Measurements from ENCODE around the gene POFUT2. TPM values are rescaled to one million over a fixed set of nuclear protein-coding genes. Genes with fewer than 3 reads are reported as not detected.

The POFUT2 gene
- total RNA-seq, 2 experiments from 2014 or later: 17.0 to 20.5 TPM

- DNase-seq (ENCODE audit: low spot score): no peak
- no peak overlapping the region for H3K27ac ChIP-seq (ENCODE audit: low read depth, low read length, poor library complexity, severe bottlenecking)
- no peaks in the 10 kb centered on the region for H3K4me1 ChIP-seq (ENCODE audit: insufficient read depth, low read length, poor library complexity, severe bottlenecking)
- H4K20me1 ChIP-seq (ENCODE audit: insufficient read depth, low read length): no peaks in the 10 kb centered on the region
- ChIA-PET CTCF (ENCODE audit: unreplicated experiment) (interaction anchor here (0.6 kb wide), 1 partner anchor 1288 kb away, joined by 3 read pairs; no protein-coding TSS in a partner anchor), POLR2A (no interaction called here)
- intact Hi-C loops (cut with micrococcal nuclease; ENCODE audit: unreplicated experiment): no loop called here
- H3K36me3 ChIP-seq (ENCODE audit: insufficient read depth, low read length): no peaks in the 10 kb centered on the region
- no peaks in the 10 kb centered on the region for H3K79me2 ChIP-seq (ENCODE audit: insufficient read depth, low read depth, low read length)
- no peak overlapping the region for H2AFZ ChIP-seq (ENCODE audit: low read length)
- no peaks in the 10 kb centered on the region for H3K9me3 ChIP-seq (ENCODE audit: low read length)
- no TSS peak for BruUV-seq (replicated peaks)
- TF ChIP-seq CTCF (conservative IDR thresholded peaks at IDR 0.05; ENCODE audit: low read length) (no peak), EZH2phosphoT487 (IDR thresholded peaks at IDR 0.05; ENCODE audit: borderline replicate concordance, low read depth, low read length) (no peak)
- no peak overlapping the region for H3K4me2 ChIP-seq (ENCODE audit: low read length)
- H3K4me3 ChIP-seq (ENCODE audit: low read depth, low read length, poor library complexity, severe bottlenecking): no peak overlapping the region
- no peaks in the 10 kb centered on the region for H3K9me2 ChIP-seq (ENCODE audit: insufficient read depth, low read length)
These were observed 32.7 kb upstream of the POFUT2 start for GRCh38 chr21:45320261-45321025.

- H3K9me3 ChIP-seq (ENCODE audit: low read length): no peaks in the 10 kb centered on the region
- H3K27ac ChIP-seq (ENCODE audit: low read depth, low read length, poor library complexity, severe bottlenecking): no peak overlapping the region
- no peaks in the 10 kb centered on the region for H4K20me1 ChIP-seq (ENCODE audit: insufficient read depth, low read length)
- H3K79me2 ChIP-seq (ENCODE audit: insufficient read depth, low read depth, low read length): no peaks in the 10 kb centered on the region
- CTCF ChIA-PET (ENCODE audit: unreplicated experiment): interaction anchor here (0.6 kb wide), 1 partner anchor 1289 kb away, joined by 3 read pairs; no protein-coding TSS in a partner anchor
- no peak for DNase-seq (ENCODE audit: low spot score)
- no peak overlapping the region for H3K4me2 ChIP-seq (ENCODE audit: low read length)
- H3K36me3 ChIP-seq (ENCODE audit: insufficient read depth, low read length): no peaks in the 10 kb centered on the region
- no peaks in the 10 kb centered on the region for H3K9me2 ChIP-seq (ENCODE audit: insufficient read depth, low read length)
- H3K4me1 ChIP-seq (ENCODE audit: insufficient read depth, low read length, poor library complexity, severe bottlenecking): no peaks in the 10 kb centered on the region
- no peak overlapping the region for H2AFZ ChIP-seq (ENCODE audit: low read length)
- no peak overlapping the region for H3K4me3 ChIP-seq (ENCODE audit: low read depth, low read length, poor library complexity, severe bottlenecking)
- TF ChIP-seq CTCF (conservative IDR thresholded peaks at IDR 0.05; ENCODE audit: low read length) (no peak), EZH2phosphoT487 (IDR thresholded peaks at IDR 0.05; ENCODE audit: borderline replicate concordance, low read depth, low read length) (no peak)
- no TSS peak for BruUV-seq (replicated peaks)
- intact Hi-C loops (cut with micrococcal nuclease; ENCODE audit: unreplicated experiment): no loop called here
- POLR2A ChIA-PET: no interaction called here
These were observed 31.9 kb upstream of the POFUT2 start for GRCh38 chr21:45319461-45320211.
